ENCODE results near the gene ELAVL1.

Gene ELAVL1

GRCh38 chr19:7908742-7909461, 96.5 kb downstream of the ELAVL1 start:
- no peak for DNase-seq
